Left lung (tissue), 10 donors: Measurements from ENCODE around the gene CEP192. TPM values are rescaled to one million over a fixed set of nuclear protein-coding genes. Genes with fewer than 3 reads are reported as not detected.
A peak's percentile ranks its signal among the peaks of the same experiment; 100 is the strongest.

Experiments used
- ATAC-seq: fragments of 200-7000 bp; cut with Tn5 transposase; one replicate; pipeline ENCODE4 v1.9.1; 2020; ENCODE audit warnings: moderate library complexity
- DNase-seq, 4 donors: peaks; one replicate each; pipeline ENCODE4 v3.0.0-alpha.2; 2013 to 2020
- H3K27ac ChIP-seq, 2 donors: fragments of 200-600 bp; sonication (generic) in 1 of 2; one replicate each; pipeline versions ENCODE4 v1.5.0 to v1.8.0; 2020 to 2021
- H3K27me3 ChIP-seq, 2 donors: fragments of 200-600 bp; sonication (generic) in 1 of 2; one replicate each; pipeline versions ENCODE4 v1.5.0 to v1.8.0; 2020 to 2021
- H3K36me3 ChIP-seq, 2 donors: fragments of 200-600 bp; sonication (generic) in 1 of 2; one replicate each; pipeline versions ENCODE4 v1.5.0 to v1.8.0; 2020 to 2021
- H3K4me1 ChIP-seq, 2 donors: fragments of 200-600 bp; one replicate each; pipeline ENCODE4 v1.8.0; 2021
- H3K4me3 ChIP-seq, 2 donors: fragments of 200-600 bp; sonication (generic) in 1 of 2; one replicate each; pipeline versions ENCODE4 v1.5.0 to v1.8.0; 2020 to 2021; ENCODE audit warnings: mild to moderate bottlenecking in 1 of 2
- H3K9me3 ChIP-seq, 2 donors: fragments of 200-600 bp; sonication (generic) in 1 of 2; one replicate each; pipeline versions ENCODE4 v1.5.0 to v1.8.0; 2020 to 2021
- intact Hi-C, 2 donors: fragments of 100-400 bp; cut with DNase I; formaldehyde crosslinking; loops; one replicate each; pipeline versions ENCODE4 v1.11.2 to v1.14.2; 2022
- polyA plus RNA-seq, 6 donors: library from polyadenylated mRNA; unstranded; fragments of 120-200 nt; gene quantifications; one replicate each; pipeline ENCODE4 v1.2.1, GENCODE V29; 2013; ENCODE audit not compliant: insufficient read length in 6 of 6
- total RNA-seq, 2 donors: library from RNA; stranded (reverse); fragmentation: NEBNext Ultra II Directional; extraction: Animal tissue kit (Norgen Biotek cat#: 25700); gene quantifications; one replicate each; pipeline ENCODE4 v1.2.1, GENCODE V29; 2021
- TF ChIP-seq, protein P1 (sequence below), 2 donors: fragments of 200-600 bp; sonication (generic) in 1 of 2; IDR thresholded peaks; one replicate each; pipeline versions ENCODE4 v1.5.0 to v1.8.0; 2021; ENCODE audit warnings: antibody characterized with exemption in 2 of 2
- donor health status: DM: no; HTN: yes; CAD: no.
- donor health status: DM: no; HTN: no; CAD: no.

CEP192 gene
- total and polyA plus RNA-seq, 8 donors, result 22.0 to 57.5 (median 45.7) TPM

DNA sequence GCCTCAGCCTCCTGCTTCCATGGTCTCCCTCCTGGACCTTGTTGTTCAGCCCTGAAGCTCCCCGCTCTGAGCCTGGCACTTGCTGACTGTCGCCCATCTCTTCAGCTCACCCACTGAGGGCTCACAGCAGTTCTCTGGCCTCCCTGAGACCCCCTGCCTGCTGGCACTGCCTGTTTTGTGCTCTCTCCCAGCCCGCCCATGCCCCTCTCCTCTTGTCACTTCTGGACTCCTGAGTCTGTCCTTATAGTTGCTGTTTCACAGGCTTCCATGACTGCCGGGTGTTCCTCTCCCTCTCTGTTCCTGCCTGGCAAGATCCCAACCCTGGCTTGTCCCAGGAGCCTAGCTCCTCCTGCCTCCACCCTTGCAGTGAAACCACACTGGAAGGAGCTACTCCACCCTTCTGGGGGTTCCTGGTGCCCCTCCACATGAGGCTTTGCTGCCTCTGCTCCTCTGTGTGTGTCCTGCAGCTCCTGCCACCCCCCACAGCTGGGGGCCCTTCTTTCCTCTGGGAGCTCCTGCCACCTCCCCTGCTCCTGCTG is 110.6 kb downstream of the CEP192 start:
- intact Hi-C loops, result no loop called here
- no peaks in the 10 kb centered on the region for H3K27me3 ChIP-seq
- ATAC-seq (no peak), DNase-seq (no peak)
- H3K9me3 ChIP-seq, result no peaks in the 10 kb centered on the region
- peaks cover 0 to 92% of the 10 kb centered on the region in 2 donors for H3K36me3 ChIP-seq
- H3K4me1 ChIP-seq, result no peaks in the 10 kb centered on the region
- no peak overlapping the region for H3K27ac ChIP-seq
- TF ChIP-seq, protein P1, sequence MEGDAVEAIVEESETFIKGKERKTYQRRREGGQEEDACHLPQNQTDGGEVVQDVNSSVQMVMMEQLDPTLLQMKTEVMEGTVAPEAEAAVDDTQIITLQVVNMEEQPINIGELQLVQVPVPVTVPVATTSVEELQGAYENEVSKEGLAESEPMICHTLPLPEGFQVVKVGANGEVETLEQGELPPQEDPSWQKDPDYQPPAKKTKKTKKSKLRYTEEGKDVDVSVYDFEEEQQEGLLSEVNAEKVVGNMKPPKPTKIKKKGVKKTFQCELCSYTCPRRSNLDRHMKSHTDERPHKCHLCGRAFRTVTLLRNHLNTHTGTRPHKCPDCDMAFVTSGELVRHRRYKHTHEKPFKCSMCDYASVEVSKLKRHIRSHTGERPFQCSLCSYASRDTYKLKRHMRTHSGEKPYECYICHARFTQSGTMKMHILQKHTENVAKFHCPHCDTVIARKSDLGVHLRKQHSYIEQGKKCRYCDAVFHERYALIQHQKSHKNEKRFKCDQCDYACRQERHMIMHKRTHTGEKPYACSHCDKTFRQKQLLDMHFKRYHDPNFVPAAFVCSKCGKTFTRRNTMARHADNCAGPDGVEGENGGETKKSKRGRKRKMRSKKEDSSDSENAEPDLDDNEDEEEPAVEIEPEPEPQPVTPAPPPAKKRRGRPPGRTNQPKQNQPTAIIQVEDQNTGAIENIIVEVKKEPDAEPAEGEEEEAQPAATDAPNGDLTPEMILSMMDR (IDR thresholded peaks at IDR 0.05), result no peak
- H3K4me3 ChIP-seq, result no peak overlapping the region

- Histone ChIP-seq H3K9me3 (no peaks in the 10 kb centered on the region), H3K4me3 (no peak overlapping the region), H3K4me1 (no peaks in the 10 kb centered on the region), H3K27me3 (no peaks in the 10 kb centered on the region), H3K36me3 (peaks cover 0 to 96% of the 10 kb centered on the region in 2 donors), H3K27ac (no peak overlapping the region)
- ATAC-seq (no peak), DNase-seq (no peak)
- TF ChIP-seq, protein P1 (IDR thresholded peaks at IDR 0.05), result peak in 1 of 2 donors; percentile 7
- intact Hi-C loops, result no loop called here
These were observed 112.2 kb downstream of the CEP192 start for GRCh38 chr18:13103366-13103765.

- ATAC-seq (no peak), DNase-seq (no peak)
- Histone ChIP-seq H3K27ac (no peak overlapping the region), H3K27me3 (no peaks in the 10 kb centered on the region), H3K36me3 (peaks cover 0 to 93% of the 10 kb centered on the region in 2 donors), H3K4me3 (no peak overlapping the region), H3K4me1 (no peaks in the 10 kb centered on the region), H3K9me3 (no peaks in the 10 kb centered on the region)
- intact Hi-C loops, result no loop called here
- TF ChIP-seq, protein P1 (IDR thresholded peaks at IDR 0.05), result no peak
These were observed 113.9 kb downstream of the CEP192 start for GRCh38 chr18:13105059-13105458.

DNA sequence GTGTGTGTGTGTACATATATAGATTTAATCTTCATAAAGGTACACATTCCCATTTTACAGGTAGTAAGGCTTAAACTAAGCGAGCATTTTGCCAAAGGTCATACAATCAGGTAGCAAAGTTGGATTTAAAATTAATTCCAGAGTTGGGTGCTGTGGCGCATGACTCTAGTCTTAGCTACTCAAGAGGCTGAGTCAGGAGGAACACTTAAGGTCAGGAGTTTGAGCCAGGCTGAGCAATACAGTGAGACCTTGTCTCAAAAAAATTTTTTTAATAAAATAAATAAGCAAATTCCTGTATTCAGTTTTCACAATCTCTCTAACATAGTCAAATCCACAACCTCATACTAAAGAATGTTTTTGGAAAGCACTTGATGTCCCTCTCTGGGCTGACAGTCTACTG is 115.9 kb downstream of the CEP192 start:
- intact Hi-C loops, result no loop called here
- no peak for DNase-seq
- H3K36me3 ChIP-seq, result peaks cover 0 to 87% of the 10 kb centered on the region in 2 donors

GRCh38 chr18:13108330-13108729 is 117.2 kb downstream of the CEP192 start:
- H3K4me3 ChIP-seq, result no peak overlapping the region
- H3K27me3 ChIP-seq, result no peaks in the 10 kb centered on the region
- no peak for ATAC-seq
- H3K4me1 ChIP-seq, result no peaks in the 10 kb centered on the region
- H3K27ac ChIP-seq, result no peak overlapping the region
- intact Hi-C loops, result no loop called here
- H3K9me3 ChIP-seq, result no peaks in the 10 kb centered on the region
- peaks cover 0 to 75% of the 10 kb centered on the region in 2 donors for H3K36me3 ChIP-seq
- DNase-seq, result no peak
- TF ChIP-seq, protein P1 (IDR thresholded peaks at IDR 0.05), result no peak

More for the DNA sequence above, 115.9 kb downstream of the CEP192 start:
- Histone ChIP-seq H3K27me3 (no peaks in the 10 kb centered on the region), H3K9me3 (no peaks in the 10 kb centered on the region), H3K27ac (no peak overlapping the region), H3K4me3 (no peak overlapping the region), H3K4me1 (no peaks in the 10 kb centered on the region)
- TF ChIP-seq, protein P1 (IDR thresholded peaks at IDR 0.05), result no peak
- peak; percentile 70 for ATAC-seq
